Astrocyte of the hippocampus (primary cell): ENCODE data around the gene VAV3.
A peak's percentile ranks its signal among the peaks of the same experiment; 100 is the strongest.

Experiments
- DNase-seq: peaks from one replicate; pipeline ENCODE4 v3.0.0; 2011; ENCODE audit warnings: low read depth, low spot score

VAV3 gene

GRCh38 chr1:107972391-107973180 is 7.6 kb upstream of the VAV3 start:
- DNase-seq = no peak

DNA sequence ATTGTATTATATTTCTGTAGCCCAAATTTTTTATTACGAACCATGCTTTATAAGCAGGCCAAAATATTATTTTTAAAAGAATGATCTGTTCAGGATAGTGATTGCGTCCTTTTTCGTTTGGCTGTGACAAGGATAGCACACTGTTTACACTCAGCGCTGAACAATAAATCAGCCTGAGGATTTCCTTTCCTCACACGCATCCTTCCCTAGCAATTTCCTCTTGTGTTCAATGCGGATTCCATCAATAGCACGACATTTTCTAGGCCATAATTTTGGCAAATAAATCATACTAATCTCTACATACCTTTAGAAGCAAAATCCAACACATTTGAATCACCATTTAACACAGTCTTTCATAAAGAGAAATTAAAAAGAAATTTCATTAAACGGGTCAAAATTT is 1.6 kb upstream of the VAV3 start:
- no peak for DNase-seq

DNA sequence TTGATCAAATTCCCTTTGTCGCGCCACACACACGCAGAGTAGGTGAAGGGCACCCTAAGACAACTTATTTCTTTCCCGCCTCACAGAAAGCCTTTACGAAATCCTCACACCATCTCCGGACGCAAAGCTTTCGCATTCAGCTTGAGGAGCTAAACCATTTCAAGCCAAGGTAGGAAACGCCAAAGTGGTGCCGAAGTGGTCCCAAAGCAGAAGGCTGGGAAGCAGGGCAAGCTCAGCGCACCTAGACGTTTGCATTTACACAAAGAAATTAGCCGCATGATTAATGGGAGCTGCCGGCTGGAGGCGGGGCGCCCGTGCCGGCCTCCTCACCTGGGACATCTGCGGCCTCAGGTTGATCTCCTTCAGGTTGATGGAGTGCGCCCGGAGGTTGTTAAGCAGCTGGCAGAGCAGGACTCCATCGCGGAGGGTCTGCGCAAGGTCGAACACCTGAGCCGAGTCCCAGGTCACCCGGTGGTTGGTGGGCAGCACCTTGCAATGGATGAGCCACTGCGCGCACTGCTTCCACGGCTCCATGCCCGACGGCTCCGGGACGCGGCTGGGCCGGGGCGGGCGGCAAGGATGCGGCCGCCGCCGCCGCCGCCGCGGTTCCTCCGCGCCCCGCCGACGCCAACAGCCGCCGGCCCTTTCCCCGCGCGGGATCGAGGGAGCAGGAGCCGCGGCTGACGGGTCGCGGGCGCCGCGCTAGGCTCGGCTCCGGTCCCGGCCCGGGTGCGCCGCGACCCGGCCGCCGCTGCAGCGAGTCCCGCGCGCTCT is 457 bp downstream of the VAV3 start:
- peak; percentile 49 for DNase-seq

GRCh38 chr1:107963601-107964335 is 1.2 kb downstream of the VAV3 start:
- DNase-seq = peak; percentile 44

DNA sequence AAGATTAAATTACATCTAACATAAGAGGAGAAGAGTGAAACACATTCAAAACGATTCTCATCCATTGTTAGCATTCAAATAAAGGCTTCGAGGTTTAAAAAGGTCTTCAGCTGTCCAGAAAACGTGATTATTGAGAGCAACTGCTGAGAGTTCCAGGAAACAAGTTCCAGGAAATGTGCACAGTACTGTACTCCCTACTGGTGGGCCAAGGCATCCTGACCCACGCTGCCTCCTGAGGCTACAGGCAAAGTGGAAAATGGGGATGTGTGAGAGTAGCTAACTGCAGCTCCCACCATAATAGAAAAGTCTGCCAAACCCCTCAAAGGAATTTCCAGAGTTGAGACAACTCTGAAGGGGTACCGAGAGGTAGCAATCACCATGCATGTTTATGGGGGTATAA is 2.0 kb downstream of the VAV3 start:
- DNase-seq = no peak

- DNase-seq = no peak
Measured at GRCh38 chr1:107954719-107955415, 10.1 kb downstream of the VAV3 start.

DNA sequence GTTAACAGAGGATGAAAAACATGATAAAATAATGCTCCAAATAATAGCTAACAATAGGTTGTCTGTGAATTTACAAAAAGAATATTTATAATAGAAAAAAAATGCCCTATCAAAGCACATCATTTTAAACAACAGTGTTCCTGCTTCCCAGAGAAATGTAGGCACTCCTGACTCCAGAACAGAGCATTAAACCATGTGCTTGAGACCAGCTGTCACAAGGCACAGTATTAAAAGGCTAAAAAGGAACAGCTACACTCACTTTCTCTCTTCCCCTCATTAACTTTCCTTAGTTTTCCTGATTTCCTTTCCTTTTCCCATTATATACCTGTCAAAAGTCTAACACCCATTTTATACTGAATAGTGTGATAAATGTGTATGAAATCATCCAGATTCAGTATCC is 10.9 kb downstream of the VAV3 start:
- no peak for DNase-seq

DNA sequence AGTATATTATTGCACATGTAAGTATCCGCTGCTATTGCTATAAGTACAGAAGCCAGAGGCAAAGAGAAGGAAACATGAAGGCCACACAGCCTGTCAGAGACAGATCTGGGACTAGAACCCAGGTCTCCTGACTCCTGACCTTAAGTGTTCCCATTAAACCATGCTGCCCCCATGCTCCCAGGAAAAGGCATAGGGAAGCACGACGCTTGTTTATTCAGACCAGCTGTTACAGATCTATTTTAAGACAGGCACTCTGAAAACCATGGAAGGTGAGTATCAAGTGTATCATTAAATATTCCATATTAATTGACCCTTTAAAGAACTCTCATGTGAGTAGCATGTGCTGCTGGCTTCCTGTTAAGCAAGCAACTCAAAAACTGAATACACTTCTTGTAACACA is 11.4 kb downstream of the VAV3 start:
- no peak for DNase-seq

GRCh38 chr1:107952989-107953388 is 12.0 kb downstream of the VAV3 start:
- DNase-seq = no peak

DNA sequence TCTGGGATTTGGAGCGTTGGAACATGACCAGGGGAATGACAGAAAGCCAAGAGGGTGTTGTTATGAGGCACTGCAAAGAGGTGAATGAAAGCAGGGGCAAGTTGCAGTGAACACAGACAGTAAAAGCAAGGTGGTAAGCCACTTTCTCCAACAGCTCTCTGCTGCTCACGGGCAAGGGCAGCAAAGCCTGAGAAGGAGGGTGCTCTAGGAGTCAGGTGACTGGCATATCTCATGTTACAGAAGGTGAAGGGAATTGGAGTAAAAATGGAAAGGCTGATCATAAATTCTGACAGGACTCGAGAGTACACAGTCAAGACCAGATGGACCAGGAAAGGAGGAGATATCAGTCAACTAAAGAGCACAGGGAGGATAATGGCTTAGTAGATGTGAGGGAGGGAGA is 14.5 kb downstream of the VAV3 start:
- no peak for DNase-seq

DNA sequence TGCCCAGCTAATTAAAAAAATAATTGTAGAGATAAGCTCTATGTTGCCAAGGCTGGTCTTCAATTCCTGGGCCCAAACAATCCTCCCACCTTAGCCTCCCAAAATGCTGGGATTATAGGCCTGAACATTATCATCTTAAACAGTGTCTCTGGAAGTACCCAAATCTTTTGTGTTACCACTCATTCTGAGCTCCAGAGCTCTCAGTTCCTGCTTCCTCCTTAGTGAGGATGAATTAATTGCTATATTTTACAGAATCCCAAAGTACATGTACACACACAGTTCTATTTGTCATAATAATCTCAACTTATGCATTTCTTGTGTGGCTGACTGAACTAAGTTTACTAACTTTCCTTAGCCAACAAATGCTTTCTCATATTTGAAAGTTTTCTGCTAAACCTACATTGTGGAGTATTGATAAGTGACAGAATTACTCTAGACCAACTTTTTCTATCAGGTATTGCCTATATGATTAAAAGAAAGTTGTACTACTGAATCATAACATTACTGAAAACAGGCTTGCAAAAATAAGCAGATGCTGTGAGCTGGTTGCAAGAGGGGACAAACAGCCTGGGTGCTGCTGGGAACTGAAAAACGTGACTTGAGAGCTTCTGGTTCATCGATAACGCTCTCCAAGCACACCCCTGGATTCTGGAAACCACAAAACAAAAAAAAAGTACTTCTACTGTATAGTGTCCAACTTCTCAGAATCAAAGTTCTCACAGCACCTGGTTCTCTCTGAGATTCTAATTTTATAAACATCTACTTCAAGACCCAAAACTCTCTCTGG is 15.3 kb downstream of the VAV3 start:
- no peak for DNase-seq

DNA sequence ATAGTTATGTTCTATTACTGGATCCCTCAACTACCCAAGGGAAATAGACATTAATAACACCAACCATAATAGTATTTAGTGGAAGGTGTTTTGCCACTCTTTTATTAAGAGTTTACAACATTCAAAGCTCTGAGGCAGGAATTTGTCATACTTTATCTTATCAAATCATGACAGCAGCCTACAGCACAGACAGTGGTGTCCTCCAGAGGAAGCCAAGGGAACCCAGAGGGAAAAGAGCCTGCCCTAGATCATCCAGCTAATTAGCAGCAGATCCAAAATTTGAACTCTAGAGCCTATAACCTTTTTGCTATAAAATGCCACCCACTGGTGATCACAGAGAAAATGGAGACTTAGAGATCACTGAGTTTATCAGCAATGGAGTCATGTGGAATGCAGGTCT is 18.2 kb downstream of the VAV3 start:
- no peak for DNase-seq

- DNase-seq = no peak
Measured at GRCh38 chr1:107943694-107944093, 21.3 kb downstream of the VAV3 start.

GRCh38 chr1:107942814-107943213 is 22.2 kb downstream of the VAV3 start:
- DNase-seq = no peak

DNA sequence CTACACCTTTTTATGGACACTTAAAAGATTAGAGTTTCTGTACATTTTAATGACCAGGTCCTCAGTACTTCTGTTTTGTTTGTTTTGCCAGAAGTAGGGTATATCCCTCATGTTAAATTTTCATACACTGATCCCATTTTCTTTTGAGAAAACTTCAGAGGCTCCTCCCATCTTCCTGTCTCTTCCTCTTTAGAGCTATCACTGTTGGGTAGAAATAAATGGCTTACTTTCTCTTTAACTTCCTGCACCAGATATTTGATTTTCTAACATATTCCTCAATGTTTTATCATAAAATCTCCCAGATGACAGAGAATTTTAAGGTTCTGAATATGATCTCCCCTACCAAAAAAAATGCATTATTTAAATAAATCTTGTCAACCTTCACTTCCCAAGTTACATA is 23.4 kb downstream of the VAV3 start:
- no peak for DNase-seq

DNA sequence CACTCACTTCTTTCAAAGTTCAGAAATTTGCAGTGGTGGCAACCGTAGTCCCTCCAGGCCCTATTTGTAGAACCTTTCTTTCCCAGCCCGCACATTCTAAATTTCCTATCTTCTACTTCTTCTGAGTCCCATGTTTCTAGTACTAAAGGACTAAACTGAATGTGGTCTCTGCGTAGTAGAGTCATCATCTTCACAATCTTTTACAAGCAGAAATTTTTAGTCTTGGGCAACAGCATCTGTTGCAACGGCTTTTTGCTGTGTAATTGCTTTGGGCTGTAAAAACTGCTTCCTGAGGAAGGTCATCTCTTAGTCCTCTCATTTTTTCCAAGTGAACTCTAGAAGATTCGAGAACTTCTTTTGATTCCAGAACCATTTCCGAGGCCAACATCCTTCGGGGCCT is 23.9 kb downstream of the VAV3 start:
- DNase-seq = no peak

GRCh38 chr1:107940701-107941100 is 24.3 kb downstream of the VAV3 start:
- DNase-seq = no peak

DNA sequence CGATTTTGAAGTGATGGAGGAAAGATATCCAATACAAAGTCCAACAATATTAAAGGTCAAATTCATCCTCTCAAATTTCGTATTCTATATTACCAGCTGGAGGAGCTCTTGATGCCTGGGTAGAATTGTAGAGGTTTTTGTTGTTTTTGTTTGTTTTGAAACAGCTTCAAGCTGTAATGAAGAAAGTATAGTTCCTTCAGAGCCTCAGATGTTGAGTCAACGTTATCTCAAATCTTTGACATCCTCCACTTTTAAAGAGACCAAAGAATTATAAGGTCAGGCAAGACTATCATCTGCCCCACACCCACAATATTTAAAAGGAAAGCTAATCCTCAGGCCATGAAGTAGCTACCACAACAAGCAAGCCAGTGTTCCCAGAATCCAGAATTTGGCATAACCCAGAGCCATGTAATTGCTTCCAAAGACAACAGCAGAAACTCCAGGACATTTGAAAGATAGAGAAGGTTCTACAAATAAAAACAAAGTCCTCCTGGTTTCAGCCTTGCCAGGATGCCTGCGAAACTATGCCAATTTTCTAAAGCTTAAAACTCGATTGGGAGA is 24.9 kb downstream of the VAV3 start:
- peak; percentile 42 for DNase-seq

DNA sequence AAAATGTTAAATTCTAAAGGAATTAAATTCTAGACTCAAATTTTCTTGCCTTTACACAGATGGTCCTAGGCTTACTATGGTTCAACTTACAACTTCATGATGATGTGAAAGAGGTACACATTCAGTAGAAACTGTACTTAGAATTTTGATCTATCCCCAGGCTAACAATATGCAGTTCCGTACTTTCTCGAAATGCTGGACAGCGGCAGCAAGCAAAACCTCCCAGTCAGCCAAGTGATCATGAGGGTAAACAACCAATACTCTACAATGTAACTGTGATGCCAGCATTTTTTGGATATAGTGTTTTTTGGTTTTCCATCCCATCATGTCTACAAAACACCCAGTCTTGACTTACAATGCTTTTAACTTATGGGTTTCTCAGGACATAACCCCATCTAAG is 25.7 kb downstream of the VAV3 start:
- no peak for DNase-seq
